GM10266 (cell line): ENCODE data around the gene C17orf114.

Experiments
- DNase-seq: peaks from one replicate; pipeline ENCODE4 v3.0.0; 2012; ENCODE audit errors: extremely low spot score
- CTCF ChIP-seq: IDR thresholded peaks from 2 replicates; pipeline ENCODE4 v1.5.1; 2012; ENCODE audit warnings: mild to moderate bottlenecking, low read depth; ENCODE audit not compliant: control insufficient read depth, insufficient read depth; ENCODE audit errors: missing control alignments

C17orf114 gene

DNA sequence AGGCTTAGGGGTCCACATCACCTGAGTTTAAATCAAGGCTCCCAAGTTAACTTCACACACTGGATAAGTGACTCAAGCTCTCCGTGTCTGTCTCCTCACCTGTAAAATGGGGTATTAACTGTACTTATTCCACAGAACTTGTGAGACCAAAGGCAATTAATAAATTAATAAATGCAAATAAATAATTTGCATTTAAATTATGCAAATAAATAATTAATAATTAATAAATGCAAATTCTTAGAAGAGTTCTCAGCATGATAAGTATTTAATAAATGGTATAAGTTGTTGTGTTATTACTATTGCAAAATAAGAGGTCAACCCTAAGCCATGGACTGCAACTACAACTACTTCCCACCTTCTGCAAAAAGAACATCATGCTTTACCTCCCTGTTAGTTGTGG is 48.7 kb downstream of the C17orf114 start:
- no peak for DNase-seq
- no peak for TF ChIP-seq CTCF

GRCh38 chr17:4751932-4752331 is 50.2 kb downstream of the C17orf114 start:
- TF ChIP-seq CTCF = no peak

More at GRCh38 chr17:4751932-4752331, 50.2 kb downstream of the C17orf114 start:
- no peak for DNase-seq
